Immature natural killer cell (primary cell): ENCODE measurements around the gene PNKD. TPM values are rescaled to one million over a fixed set of nuclear protein-coding genes. Genes with fewer than 3 reads are reported as not detected.

Experiments used
- DNase-seq, 3 donors: peaks; one replicate each; pipeline ENCODE4 v3.0.0; 2022; ENCODE audit warnings: mixed read lengths in 1 of 3
- H3K27ac Mint-ChIP-seq, 6 donors: one replicate each; pipeline ENCODE4 v1.8.0; 2020; ENCODE audit warnings: mixed read lengths in 6 of 6, mild to moderate bottlenecking in 5 of 6, inconsistent platforms in 4 of 6, moderate library complexity in 3 of 6
- H3K27me3 Mint-ChIP-seq, 3 donors: one replicate each; pipeline ENCODE4 v1.8.0; 2020 to 2021; ENCODE audit warnings: low read depth in 3 of 3, mild to moderate bottlenecking in 3 of 3, mixed read lengths in 3 of 3, moderate library complexity in 3 of 3, inconsistent platforms in 1 of 3
- H3K36me3 Mint-ChIP-seq, 3 donors: one replicate each; pipeline ENCODE4 v1.8.0; 2020; ENCODE audit warnings: mixed read lengths in 3 of 3, inconsistent platforms in 2 of 3, mild to moderate bottlenecking in 2 of 3
- H3K4me1 Mint-ChIP-seq, 2 donors: one replicate each; pipeline ENCODE4 v1.8.0; 2020; ENCODE audit warnings: inconsistent platforms in 2 of 2, mild to moderate bottlenecking in 2 of 2, mixed read lengths in 2 of 2, moderate library complexity in 1 of 2
- H3K4me3 Mint-ChIP-seq, 5 donors: one replicate each; pipeline ENCODE4 v1.8.0; 2020; ENCODE audit warnings: mild to moderate bottlenecking in 5 of 5, mixed read lengths in 5 of 5, inconsistent platforms in 3 of 5, moderate library complexity in 3 of 5
- H3K9me3 Mint-ChIP-seq, 6 donors: one replicate each; pipeline ENCODE4 v1.8.0; 2020; ENCODE audit warnings: mild to moderate bottlenecking in 6 of 6, mixed read lengths in 6 of 6, inconsistent platforms in 4 of 6, moderate library complexity in 3 of 6
- polyA plus RNA-seq, 3 donors: library from polyadenylated mRNA; unstranded; fragments of 300-500 nt; fragmentation: Illumina TruSeq; gene quantifications; one replicate each; pipeline ENCODE4 v1.2.3, GENCODE V29; 2021

PNKD gene
- polyA plus RNA-seq, 3 donors from 2014 or later, result 96.3 to 145 (median 98.9) TPM

- Mint-ChIP-seq H3K4me3 (no peak overlapping the region), H3K9me3 (no peaks in the 10 kb centered on the region), H3K4me1 (no peaks in the 10 kb centered on the region), H3K27me3 (peaks cover 0 to 3% (median 2%) of the 10 kb centered on the region in 3 donors), H3K27ac (no peak overlapping the region), H3K36me3 (no peaks in the 10 kb centered on the region)
- DNase-seq, result no peak
These were observed 73.9 kb downstream of the PNKD start for GRCh38 chr2:218344090-218344754.

DNA sequence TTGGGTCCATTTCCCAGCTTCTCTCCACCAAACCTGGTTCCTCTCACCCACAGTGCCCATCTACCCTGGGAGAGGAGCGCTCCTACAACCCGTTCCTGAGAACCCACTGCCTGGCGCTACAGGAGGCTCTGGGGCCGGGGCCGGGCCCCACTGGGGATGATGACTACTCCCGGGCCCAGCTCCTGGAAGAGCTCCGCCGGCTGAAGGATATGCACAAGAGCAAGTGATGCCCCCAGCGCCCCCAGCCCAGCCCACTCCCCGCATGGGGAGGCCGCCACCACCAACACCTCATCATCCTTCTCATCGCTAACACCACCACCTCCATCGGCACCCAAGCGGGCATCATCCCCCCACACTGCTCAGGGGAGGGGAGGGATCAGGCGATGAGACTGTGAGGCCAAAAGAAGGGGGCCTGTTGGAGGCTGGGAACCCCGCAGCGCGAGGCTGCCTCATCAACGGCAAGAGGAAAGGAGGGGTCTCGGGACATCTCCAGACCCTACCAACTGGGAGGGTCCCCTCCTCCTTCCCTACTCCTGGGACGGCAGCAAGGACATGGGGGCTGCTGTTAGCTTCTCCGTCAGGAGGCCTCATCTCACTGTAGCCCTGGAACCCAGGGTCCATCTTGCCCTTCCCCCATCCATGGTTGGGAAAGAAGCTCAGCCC lies 74.6 kb downstream of the PNKD start:
- Mint-ChIP-seq H3K4me3 (no peak overlapping the region), H3K27ac (no peak overlapping the region), H3K4me1 (no peaks in the 10 kb centered on the region), H3K27me3 (peaks cover 0 to 3% (median 2%) of the 10 kb centered on the region in 3 donors), H3K36me3 (no peaks in the 10 kb centered on the region), H3K9me3 (no peaks in the 10 kb centered on the region)
- no peak for DNase-seq

- H3K4me1 Mint-ChIP-seq, result no peaks in the 10 kb centered on the region
- no peak for DNase-seq
- no peaks in the 10 kb centered on the region for H3K36me3 Mint-ChIP-seq
- H3K27me3 Mint-ChIP-seq, result peaks cover 0 to 2% (median 1%) of the 10 kb centered on the region in 3 donors
- H3K4me3 Mint-ChIP-seq, result no peak overlapping the region
- no peaks in the 10 kb centered on the region for H3K9me3 Mint-ChIP-seq
- H3K27ac Mint-ChIP-seq, result no peak overlapping the region
These were observed 75.3 kb downstream of the PNKD start for GRCh38 chr2:218345491-218346236.

DNA sequence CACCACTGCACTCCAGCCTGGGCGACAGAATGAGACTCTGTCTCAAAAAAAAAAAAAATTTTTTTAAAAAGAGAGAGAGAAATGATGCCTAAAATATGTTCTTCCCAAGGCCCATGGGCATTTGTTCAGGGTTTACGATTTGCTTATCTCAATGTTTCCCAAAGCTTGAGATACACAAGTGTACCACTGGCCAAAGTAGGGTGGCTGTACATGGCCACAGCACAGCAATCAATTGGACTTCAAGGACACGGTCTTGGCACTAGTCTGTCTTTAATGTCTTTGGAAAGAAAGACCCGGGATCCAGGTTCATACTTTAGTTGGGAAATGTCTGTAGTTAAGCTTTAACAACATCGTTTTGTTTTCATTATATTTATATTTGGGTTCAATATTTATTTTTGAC lies 76.9 kb downstream of the PNKD start:
- peaks cover 0 to 11% (median 4%) of the 10 kb centered on the region in 6 donors for H3K9me3 Mint-ChIP-seq
- DNase-seq, result no peak
- H3K4me3 Mint-ChIP-seq, result no peak overlapping the region
- H3K36me3 Mint-ChIP-seq, result peaks cover 0 to 4% (median 4%) of the 10 kb centered on the region in 3 donors
- H3K27me3 Mint-ChIP-seq, result peaks cover 1 to 4% (median 2%) of the 10 kb centered on the region in 3 donors
- no peaks in the 10 kb centered on the region for H3K4me1 Mint-ChIP-seq
- no peak overlapping the region for H3K27ac Mint-ChIP-seq

DNA sequence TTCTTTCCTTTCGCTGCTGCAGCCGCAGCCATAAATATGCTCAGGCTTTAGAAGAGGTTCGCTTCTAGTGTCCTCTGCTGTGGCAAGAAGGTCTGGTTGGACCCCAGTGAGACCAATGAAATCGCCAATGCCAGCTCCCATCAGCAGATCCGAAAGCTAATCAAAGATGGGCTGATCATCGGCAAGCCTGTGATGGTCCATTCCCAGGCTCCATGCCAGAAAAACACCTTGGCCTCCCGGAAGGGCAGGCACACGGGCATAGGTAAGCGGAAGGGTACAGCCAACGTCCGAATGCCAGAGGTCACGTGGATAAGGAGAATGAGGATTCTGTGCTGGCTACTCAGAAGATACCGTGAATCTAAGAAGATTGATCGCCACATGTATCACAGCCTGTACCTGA lies 83.7 kb downstream of the PNKD start:
- no peaks in the 10 kb centered on the region for H3K4me1 Mint-ChIP-seq
- H3K9me3 Mint-ChIP-seq, result peaks cover 0 to 11% (median 6%) of the 10 kb centered on the region in 6 donors
- no peak overlapping the region for H3K27ac Mint-ChIP-seq
- peaks cover 0 to 4% (median 4%) of the 10 kb centered on the region in 3 donors for H3K36me3 Mint-ChIP-seq
- peaks cover 0 to 4% (median 2%) of the 10 kb centered on the region in 3 donors for H3K27me3 Mint-ChIP-seq
- DNase-seq, result no peak
- H3K4me3 Mint-ChIP-seq, result no peak overlapping the region

DNA sequence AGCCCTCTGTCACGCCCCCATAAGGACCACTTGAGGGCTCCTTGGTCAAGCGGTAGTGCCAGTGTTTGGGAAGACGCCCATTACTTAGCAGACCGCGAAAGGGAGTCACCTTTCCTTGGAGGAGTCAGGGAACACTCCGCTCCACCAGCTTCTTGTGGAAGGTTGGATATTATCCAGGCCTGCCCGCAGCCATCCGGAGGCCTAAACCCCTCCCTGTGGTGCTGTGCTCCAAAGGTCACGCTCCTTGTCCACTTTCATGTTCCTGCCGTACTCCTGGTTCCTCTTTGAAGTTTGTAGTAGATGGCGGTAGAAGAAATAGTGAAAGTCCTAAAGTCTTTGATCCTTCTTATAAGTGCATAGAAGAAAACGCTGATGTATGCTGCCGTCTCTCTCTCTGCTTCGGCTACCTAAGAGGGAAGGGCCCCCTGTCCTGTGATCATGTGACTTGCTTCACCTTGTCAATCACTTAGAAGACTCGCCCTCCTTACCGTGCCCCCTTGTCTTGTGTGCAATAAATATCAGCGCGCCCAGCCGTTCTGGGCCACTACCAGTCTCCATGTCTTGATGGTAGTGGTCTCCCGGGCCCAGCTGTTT lies 84.6 kb downstream of the PNKD start:
- H3K36me3 Mint-ChIP-seq, result peaks cover 0 to 4% (median 4%) of the 10 kb centered on the region in 3 donors
- peaks cover 0 to 11% (median 6%) of the 10 kb centered on the region in 6 donors for H3K9me3 Mint-ChIP-seq
- DNase-seq, result no peak
- H3K27me3 Mint-ChIP-seq, result peaks cover 0 to 4% (median 2%) of the 10 kb centered on the region in 3 donors
- H3K4me3 Mint-ChIP-seq, result no peak overlapping the region
- H3K27ac Mint-ChIP-seq, result no peak overlapping the region
- no peaks in the 10 kb centered on the region for H3K4me1 Mint-ChIP-seq

GRCh38 chr2:218357236-218358177 lies 87.2 kb downstream of the PNKD start:
- no peak overlapping the region for H3K4me3 Mint-ChIP-seq

GRCh38 chr2:218360453-218360852 lies 90.1 kb downstream of the PNKD start:
- H3K4me1 Mint-ChIP-seq, result peaks cover 0 to 2% of the 10 kb centered on the region in 2 donors
- H3K27ac Mint-ChIP-seq, result no peak overlapping the region
- DNase-seq, result no peak
- H3K36me3 Mint-ChIP-seq, result no peaks in the 10 kb centered on the region
- H3K9me3 Mint-ChIP-seq, result no peaks in the 10 kb centered on the region
- no peak overlapping the region for H3K4me3 Mint-ChIP-seq
- peaks cover 0 to 4% (median 0%) of the 10 kb centered on the region in 3 donors for H3K27me3 Mint-ChIP-seq

More at GRCh38 chr2:218357236-218358177, 87.2 kb downstream of the PNKD start:
- H3K36me3 Mint-ChIP-seq, result no peaks in the 10 kb centered on the region
- no peak for DNase-seq
- H3K27me3 Mint-ChIP-seq, result peaks cover 0 to 4% (median 0%) of the 10 kb centered on the region in 3 donors
- H3K9me3 Mint-ChIP-seq, result peaks cover 0 to 3% (median 0%) of the 10 kb centered on the region in 6 donors
- peak overlapping the region in 1 of 6 donors; percentile 12 for H3K27ac Mint-ChIP-seq
- no peaks in the 10 kb centered on the region for H3K4me1 Mint-ChIP-seq

- Mint-ChIP-seq H3K36me3 (no peaks in the 10 kb centered on the region), H3K27me3 (peaks cover 2 to 4% (median 2%) of the 10 kb centered on the region in 3 donors), H3K27ac (peak overlapping the region in 1 of 6 donors; percentile 31), H3K9me3 (no peaks in the 10 kb centered on the region), H3K4me3 (no peak overlapping the region), H3K4me1 (peaks cover 7 to 10% of the 10 kb centered on the region in 2 donors)
- no peak for DNase-seq
These were observed 92.3 kb downstream of the PNKD start for GRCh38 chr2:218362606-218363005.

- H3K9me3 Mint-ChIP-seq, result no peaks in the 10 kb centered on the region
- peaks cover 2 to 5% (median 2%) of the 10 kb centered on the region in 3 donors for H3K27me3 Mint-ChIP-seq
- no peaks in the 10 kb centered on the region for H3K36me3 Mint-ChIP-seq
- no peak for DNase-seq
- H3K4me3 Mint-ChIP-seq, result no peak overlapping the region
- H3K27ac Mint-ChIP-seq, result peak overlapping the region in 1 of 6 donors; percentile 12
- peaks cover 17 to 18% of the 10 kb centered on the region in 2 donors for H3K4me1 Mint-ChIP-seq
These were observed 93.4 kb downstream of the PNKD start for GRCh38 chr2:218363736-218364135.

- no peak overlapping the region for H3K4me3 Mint-ChIP-seq
- no peak for DNase-seq
- H3K27ac Mint-ChIP-seq, result peak overlapping the region in 2 of 6 donors; percentile 12 to 20
- peaks cover 21 to 22% of the 10 kb centered on the region in 2 donors for H3K4me1 Mint-ChIP-seq
- H3K9me3 Mint-ChIP-seq, result no peaks in the 10 kb centered on the region
- H3K36me3 Mint-ChIP-seq, result no peaks in the 10 kb centered on the region
- H3K27me3 Mint-ChIP-seq, result peaks cover 2 to 5% (median 2%) of the 10 kb centered on the region in 3 donors
These were observed 93.9 kb downstream of the PNKD start for GRCh38 chr2:218364196-218364595.

- no peaks in the 10 kb centered on the region for H3K36me3 Mint-ChIP-seq
- H3K9me3 Mint-ChIP-seq, result no peaks in the 10 kb centered on the region
- peaks cover 27 to 33% of the 10 kb centered on the region in 2 donors for H3K4me1 Mint-ChIP-seq
- no peak for DNase-seq
- peaks cover 2 to 3% (median 2%) of the 10 kb centered on the region in 3 donors for H3K27me3 Mint-ChIP-seq
- peak overlapping the region; percentile 82 to 89 (median 86) for H3K4me3 Mint-ChIP-seq
- peak overlapping the region; percentile 30 to 93 (median 82) for H3K27ac Mint-ChIP-seq
These were observed 96.5 kb downstream of the PNKD start for GRCh38 chr2:218366621-218367414.
